ENCODE results near the gene JARID2.

Gene JARID2

DNA sequence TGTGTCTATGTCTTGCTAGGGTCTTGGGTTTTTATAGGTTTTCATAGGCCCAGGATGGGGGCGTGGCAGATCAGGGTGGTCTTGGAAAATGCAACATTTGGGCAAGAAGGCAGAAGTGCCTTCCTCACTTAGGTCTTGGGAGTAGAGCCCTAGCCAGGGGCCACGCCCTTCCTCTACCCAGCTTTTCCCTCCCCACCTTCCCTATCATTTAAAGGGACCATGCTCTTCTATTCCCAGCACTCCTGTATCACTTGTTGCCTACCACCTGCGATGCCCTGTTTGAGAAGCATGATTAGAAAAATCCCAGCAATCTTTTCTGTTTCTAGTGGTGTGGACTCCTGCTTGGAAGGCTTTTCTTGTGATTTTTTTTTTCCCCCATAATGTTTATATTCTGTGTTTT is 190.6 kb downstream of the JARID2 start:
- H3K4me1 ChIP-seq (ENCODE audit: insufficient read depth, low read length): peaks cover 24% of the 10 kb centered on the region
- no peaks in the 10 kb centered on the region for H3K27me3 ChIP-seq (ENCODE audit: control insufficient read depth in 1 of 2, insufficient read depth in 2 of 2, low read length in 2 of 2)
- no peak overlapping the region for H3K4me3 ChIP-seq (ENCODE audit: low read depth in 1 of 2, low read length in 2 of 2)
- no peaks in the 10 kb centered on the region for H3K36me3 ChIP-seq (ENCODE audit: insufficient read depth, low read length)
- H3K9ac ChIP-seq (ENCODE audit: low read length): no peak overlapping the region
- no peak overlapping the region for H3K27ac ChIP-seq (ENCODE audit: low read depth, low read length)
- no peaks in the 10 kb centered on the region for H3K9me3 ChIP-seq (ENCODE audit: low read length)

DNA sequence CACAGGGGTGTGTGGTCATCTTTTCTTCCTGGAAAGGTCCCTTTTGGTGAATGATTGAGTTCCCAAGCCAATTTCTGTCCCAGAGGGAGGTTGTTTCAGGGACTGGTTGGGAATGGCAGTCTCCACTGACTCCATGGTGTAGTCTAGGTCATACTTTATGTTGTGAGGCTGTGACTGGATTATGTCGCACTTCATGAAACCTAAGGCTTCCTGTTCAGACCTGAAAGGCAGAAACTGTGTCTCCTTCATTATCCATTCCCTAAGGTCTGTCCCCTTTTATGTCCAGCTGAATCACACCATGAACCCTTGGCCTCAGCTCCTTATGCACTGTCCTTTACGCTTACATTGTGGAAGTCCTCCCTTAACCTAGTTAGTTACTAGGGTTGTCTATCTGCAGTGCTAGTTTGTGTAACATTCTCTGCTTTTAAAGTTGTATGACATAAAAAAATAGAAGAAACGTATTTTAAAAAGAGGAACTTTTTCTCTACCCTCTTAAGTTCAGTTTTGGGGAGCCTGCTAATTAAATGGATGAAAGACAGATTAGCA is 191.3 kb downstream of the JARID2 start:
- Histone ChIP-seq H3K4me3 (ENCODE audit: low read depth in 1 of 2, low read length in 2 of 2) (no peak overlapping the region), H3K4me1 (ENCODE audit: insufficient read depth, low read length) (peaks cover 20% of the 10 kb centered on the region), H3K36me3 (ENCODE audit: insufficient read depth, low read length) (no peaks in the 10 kb centered on the region), H3K27ac (ENCODE audit: low read depth, low read length) (no peak overlapping the region), H3K27me3 (ENCODE audit: control insufficient read depth in 1 of 2, insufficient read depth in 2 of 2, low read length in 2 of 2) (no peaks in the 10 kb centered on the region), H3K9me3 (ENCODE audit: low read length) (no peaks in the 10 kb centered on the region), H3K9ac (ENCODE audit: low read length) (no peak overlapping the region)

DNA sequence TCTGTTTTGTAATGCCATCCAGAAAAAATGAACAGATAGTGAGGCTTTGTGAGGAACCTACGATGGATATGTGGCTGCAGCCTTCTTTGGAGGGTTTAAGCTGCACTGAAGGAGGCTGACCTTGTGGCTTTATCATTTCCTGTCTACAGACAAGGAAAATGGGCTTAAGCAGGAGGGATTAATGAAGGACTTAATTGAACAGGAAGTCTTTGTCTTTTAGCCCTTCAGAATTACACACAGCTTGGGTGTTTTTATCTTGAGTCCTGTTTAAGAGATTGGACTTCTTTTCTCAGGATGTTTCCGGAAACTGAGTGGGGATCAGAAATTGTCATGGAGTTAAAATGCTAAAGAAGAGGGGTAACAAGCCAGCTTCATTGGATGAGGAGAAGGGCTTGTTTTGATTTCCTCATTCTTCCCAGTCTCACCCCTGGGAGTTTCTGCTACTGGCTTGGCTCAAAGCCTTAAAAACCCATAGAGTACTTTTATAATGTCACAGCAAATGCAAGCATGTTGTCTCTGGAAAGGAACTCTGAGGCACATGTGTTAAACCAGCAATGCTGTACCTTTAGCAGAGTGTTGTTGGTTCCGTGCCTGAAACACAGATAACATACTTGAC is 193.6 kb downstream of the JARID2 start:
- Histone ChIP-seq H3K27ac (ENCODE audit: low read depth, low read length) (no peak overlapping the region), H3K9me3 (ENCODE audit: low read length) (no peaks in the 10 kb centered on the region), H3K4me1 (ENCODE audit: insufficient read depth, low read length) (peaks cover 20% of the 10 kb centered on the region), H3K9ac (ENCODE audit: low read length) (no peak overlapping the region), H3K4me3 (ENCODE audit: low read depth in 1 of 2, low read length in 2 of 2) (no peak overlapping the region), H3K36me3 (ENCODE audit: insufficient read depth, low read length) (no peaks in the 10 kb centered on the region), H3K27me3 (ENCODE audit: control insufficient read depth in 1 of 2, insufficient read depth in 2 of 2, low read length in 2 of 2) (no peaks in the 10 kb centered on the region)

DNA sequence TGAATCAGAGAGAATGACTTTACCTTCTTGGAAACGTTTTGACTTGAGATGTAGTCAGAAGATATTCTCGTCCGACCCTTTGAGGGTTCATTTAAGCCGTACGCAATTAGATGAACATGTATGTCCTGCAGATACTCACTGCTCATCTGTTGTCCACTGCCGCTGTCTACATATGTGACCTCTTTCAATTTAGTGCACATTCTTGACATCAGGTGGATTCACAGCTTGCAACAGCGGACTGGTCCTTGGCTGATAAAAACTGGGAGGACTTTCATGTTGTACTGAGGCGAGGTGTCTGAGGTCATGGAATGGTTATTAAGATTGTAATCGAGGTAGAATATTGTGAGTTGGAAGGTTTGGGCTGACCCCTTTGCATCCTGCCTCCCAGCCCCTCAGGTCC is 194.2 kb downstream of the JARID2 start:
- peaks cover 20% of the 10 kb centered on the region for H3K4me1 ChIP-seq (ENCODE audit: insufficient read depth, low read length)
- H3K4me3 ChIP-seq (ENCODE audit: low read depth in 1 of 2, low read length in 2 of 2): no peak overlapping the region
- H3K27ac ChIP-seq (ENCODE audit: low read depth, low read length): no peak overlapping the region

DNA sequence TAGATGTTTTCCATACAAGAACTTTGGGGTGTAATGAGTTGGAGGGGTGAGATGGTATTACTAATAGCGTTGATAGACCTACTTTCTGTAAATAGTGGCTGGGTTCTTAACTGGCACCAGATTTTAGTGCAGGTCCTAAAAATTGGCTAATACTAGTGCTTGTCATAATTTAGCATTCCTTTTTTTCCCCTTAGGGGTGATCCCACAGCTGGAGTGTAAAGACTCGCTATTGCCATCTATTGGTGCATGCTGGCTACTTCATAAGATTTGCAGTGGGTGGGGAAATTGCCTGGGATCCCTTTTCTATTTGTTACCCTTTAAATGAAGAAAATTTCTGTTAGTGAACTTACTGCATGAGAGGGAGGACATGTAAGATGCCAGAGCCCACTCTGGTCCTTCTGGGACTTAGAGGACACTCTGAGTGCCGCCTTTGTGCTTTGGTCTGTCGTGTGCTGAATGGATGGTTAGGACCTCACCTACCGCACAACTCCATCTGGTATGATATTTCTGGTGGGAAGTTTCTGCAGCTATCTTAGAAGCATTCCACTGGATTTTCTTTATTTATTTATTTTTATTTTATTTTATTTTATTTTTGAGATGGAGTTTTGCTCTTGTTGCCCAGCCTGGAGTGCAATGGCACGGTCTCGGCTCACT is 195.5 kb downstream of the JARID2 start:
- H3K9me3 ChIP-seq (ENCODE audit: low read length): no peaks in the 10 kb centered on the region
- no peak overlapping the region for H3K9ac ChIP-seq (ENCODE audit: low read length)
- peaks cover 15% of the 10 kb centered on the region for H3K4me1 ChIP-seq (ENCODE audit: insufficient read depth, low read length)
- no peak overlapping the region for H3K4me3 ChIP-seq (ENCODE audit: low read depth in 1 of 2, low read length in 2 of 2)
- H3K27ac ChIP-seq (ENCODE audit: low read depth, low read length): no peak overlapping the region
- no peaks in the 10 kb centered on the region for H3K36me3 ChIP-seq (ENCODE audit: insufficient read depth, low read length)
- no peaks in the 10 kb centered on the region for H3K27me3 ChIP-seq (ENCODE audit: control insufficient read depth in 1 of 2, insufficient read depth in 2 of 2, low read length in 2 of 2)

More for the DNA sequence above, 194.2 kb downstream of the JARID2 start:
- Histone ChIP-seq H3K27me3 (ENCODE audit: control insufficient read depth in 1 of 2, insufficient read depth in 2 of 2, low read length in 2 of 2) (no peaks in the 10 kb centered on the region), H3K36me3 (ENCODE audit: insufficient read depth, low read length) (no peaks in the 10 kb centered on the region), H3K9me3 (ENCODE audit: low read length) (no peaks in the 10 kb centered on the region), H3K9ac (ENCODE audit: low read length) (no peak overlapping the region)

DNA sequence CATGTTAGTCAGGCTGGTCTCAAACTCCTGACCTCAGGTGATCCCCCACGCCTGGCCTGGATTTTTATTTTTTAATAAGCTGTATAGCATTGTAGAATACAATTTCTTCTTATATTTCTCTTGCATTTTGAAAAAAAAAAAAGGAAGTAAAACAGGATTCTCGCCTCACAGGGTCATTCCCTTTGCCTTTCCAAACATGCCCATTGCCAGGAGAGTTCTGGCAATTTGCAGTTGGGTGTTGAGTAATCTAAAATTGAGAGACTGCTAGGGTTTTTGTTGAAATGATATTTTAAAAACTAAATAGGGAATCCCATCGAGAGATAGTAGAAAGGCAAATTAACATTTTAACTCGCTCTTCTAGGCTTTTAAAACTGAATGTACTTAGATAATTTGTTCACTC is 196.1 kb downstream of the JARID2 start:
- Histone ChIP-seq H3K9ac (ENCODE audit: low read length) (no peak overlapping the region), H3K4me1 (ENCODE audit: insufficient read depth, low read length) (peaks cover 15% of the 10 kb centered on the region), H3K4me3 (ENCODE audit: low read depth in 1 of 2, low read length in 2 of 2) (no peak overlapping the region), H3K9me3 (ENCODE audit: low read length) (no peaks in the 10 kb centered on the region), H3K36me3 (ENCODE audit: insufficient read depth, low read length) (no peaks in the 10 kb centered on the region), H3K27me3 (ENCODE audit: control insufficient read depth in 1 of 2, insufficient read depth in 2 of 2, low read length in 2 of 2) (no peaks in the 10 kb centered on the region), H3K27ac (ENCODE audit: low read depth, low read length) (no peak overlapping the region)

DNA sequence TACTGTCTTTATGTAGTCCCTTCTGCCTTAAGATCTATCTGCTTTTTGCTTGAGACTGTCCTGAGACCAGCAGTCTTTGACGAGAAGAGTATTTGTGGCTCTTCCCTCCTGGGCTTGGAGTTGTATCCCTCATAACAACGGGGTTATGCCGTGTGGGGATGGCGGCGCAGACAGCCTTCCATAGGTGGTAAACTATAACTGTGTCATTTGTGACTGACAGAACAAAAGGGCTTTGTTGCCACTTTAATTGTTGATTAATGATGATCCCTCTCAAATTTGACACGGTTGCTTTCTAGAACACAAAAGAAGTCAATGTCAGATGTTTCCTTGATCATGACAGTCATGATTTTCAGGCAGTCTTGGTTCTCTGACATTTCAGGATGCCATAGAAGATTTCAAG is 196.6 kb downstream of the JARID2 start:
- no peak overlapping the region for H3K27ac ChIP-seq (ENCODE audit: low read depth, low read length)
- no peak overlapping the region for H3K9ac ChIP-seq (ENCODE audit: low read length)
- H3K27me3 ChIP-seq (ENCODE audit: control insufficient read depth in 1 of 2, insufficient read depth in 2 of 2, low read length in 2 of 2): no peaks in the 10 kb centered on the region
- no peaks in the 10 kb centered on the region for H3K9me3 ChIP-seq (ENCODE audit: low read length)
- no peak overlapping the region for H3K4me3 ChIP-seq (ENCODE audit: low read depth in 1 of 2, low read length in 2 of 2)
- peaks cover 15% of the 10 kb centered on the region for H3K4me1 ChIP-seq (ENCODE audit: insufficient read depth, low read length)
- no peaks in the 10 kb centered on the region for H3K36me3 ChIP-seq (ENCODE audit: insufficient read depth, low read length)

DNA sequence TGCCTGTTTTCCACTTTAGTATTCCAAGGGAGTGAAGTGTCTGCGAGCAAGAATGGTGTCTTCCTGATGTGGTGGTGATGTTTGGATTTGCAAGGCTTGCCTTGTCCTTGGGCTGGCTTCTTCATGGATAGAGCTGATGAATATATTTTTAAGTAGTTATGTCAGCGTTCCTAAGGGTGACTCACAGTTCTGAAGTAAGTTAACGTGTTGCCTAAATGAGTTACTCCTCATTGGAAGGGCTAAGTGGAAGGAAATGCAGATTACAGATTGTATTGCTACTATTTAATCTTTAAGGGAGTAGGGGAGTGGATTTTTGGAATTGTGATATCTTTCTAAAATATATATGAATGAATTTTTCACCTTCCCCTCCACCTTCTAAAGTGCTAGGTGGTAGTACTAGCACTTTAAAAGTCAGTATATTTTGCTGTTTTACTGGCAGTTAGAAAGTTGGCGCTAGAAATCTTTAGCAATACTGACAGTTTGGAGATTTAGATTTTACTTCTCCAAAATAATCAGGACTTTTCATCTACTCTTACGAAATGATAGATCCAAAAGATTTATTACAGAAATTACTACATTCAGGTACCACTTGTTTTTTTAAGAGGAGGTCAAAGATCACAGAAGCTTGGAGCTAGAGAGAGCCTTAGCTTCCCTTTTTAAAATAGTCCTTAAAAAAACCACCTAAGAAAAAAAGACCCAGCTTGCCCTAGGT is 197.4 kb downstream of the JARID2 start:
- H3K27ac ChIP-seq (ENCODE audit: low read depth, low read length): no peak overlapping the region
- no peak overlapping the region for H3K9ac ChIP-seq (ENCODE audit: low read length)
- H3K9me3 ChIP-seq (ENCODE audit: low read length): no peaks in the 10 kb centered on the region
- H3K36me3 ChIP-seq (ENCODE audit: insufficient read depth, low read length): no peaks in the 10 kb centered on the region
- H3K4me3 ChIP-seq (ENCODE audit: low read depth in 1 of 2, low read length in 2 of 2): no peak overlapping the region
- no peaks in the 10 kb centered on the region for H3K27me3 ChIP-seq (ENCODE audit: control insufficient read depth in 1 of 2, insufficient read depth in 2 of 2, low read length in 2 of 2)
- peaks cover 21% of the 10 kb centered on the region for H3K4me1 ChIP-seq (ENCODE audit: insufficient read depth, low read length)

DNA sequence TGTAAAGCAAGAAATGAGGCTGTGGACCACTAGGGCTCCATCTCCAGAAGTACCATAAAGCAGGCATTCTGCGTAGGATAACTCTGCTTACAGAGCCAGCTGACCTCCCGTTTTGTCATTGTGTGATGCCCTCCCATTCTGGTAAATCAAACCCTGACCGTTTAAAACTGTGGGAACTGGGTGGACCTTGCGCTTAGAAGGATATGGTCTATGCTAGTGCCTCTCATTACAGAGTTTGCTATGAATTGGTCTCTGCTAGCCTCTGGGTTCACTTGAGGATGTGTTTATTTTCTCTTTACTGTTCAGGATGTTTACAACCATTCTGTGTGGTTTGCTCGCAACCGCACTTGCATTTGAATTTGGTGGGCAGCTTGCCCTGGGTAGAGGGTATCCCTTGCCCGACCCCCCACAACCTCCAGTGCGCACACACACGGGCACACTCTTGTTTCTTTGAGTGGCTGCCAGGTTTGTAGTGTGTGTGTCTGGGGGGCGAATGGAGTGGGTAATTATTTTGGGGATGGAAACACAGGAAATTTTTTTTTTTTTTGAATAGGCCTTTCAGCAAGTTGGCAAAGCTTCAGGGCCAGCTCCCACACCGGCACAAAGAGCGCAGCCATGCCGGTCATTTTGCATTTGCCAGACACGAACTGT is 198.3 kb downstream of the JARID2 start:
- no peak overlapping the region for H3K4me3 ChIP-seq (ENCODE audit: low read depth in 1 of 2, low read length in 2 of 2)
- H3K9me3 ChIP-seq (ENCODE audit: low read length): no peaks in the 10 kb centered on the region
- H3K27ac ChIP-seq (ENCODE audit: low read depth, low read length): no peak overlapping the region
- H3K36me3 ChIP-seq (ENCODE audit: insufficient read depth, low read length): no peaks in the 10 kb centered on the region
- H3K4me1 ChIP-seq (ENCODE audit: insufficient read depth, low read length): peaks cover 21% of the 10 kb centered on the region
- H3K9ac ChIP-seq (ENCODE audit: low read length): no peak overlapping the region
- H3K27me3 ChIP-seq (ENCODE audit: control insufficient read depth in 1 of 2, insufficient read depth in 2 of 2, low read length in 2 of 2): no peaks in the 10 kb centered on the region

DNA sequence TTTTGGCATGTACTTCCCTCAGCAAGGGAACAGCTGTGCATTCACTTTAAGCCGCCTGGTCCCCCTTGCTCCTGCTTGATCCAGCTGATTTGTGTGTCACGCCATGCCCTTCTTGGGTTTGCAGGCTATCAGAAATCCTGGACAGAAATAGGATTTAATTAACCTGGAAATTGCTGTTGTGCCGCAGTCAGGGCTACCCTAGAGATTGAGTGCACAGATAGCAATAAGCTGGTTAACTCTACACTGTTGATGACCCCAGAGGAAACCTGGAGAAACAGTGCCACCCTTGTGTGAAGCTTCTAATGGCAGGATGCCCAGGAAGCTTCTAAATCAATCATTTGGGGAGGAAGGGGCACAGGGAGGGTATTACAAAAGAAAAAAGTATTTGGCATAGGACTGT is 199.0 kb downstream of the JARID2 start:
- Histone ChIP-seq H3K36me3 (ENCODE audit: insufficient read depth, low read length) (no peaks in the 10 kb centered on the region), H3K27ac (ENCODE audit: low read depth, low read length) (no peak overlapping the region), H3K27me3 (ENCODE audit: control insufficient read depth in 1 of 2, insufficient read depth in 2 of 2, low read length in 2 of 2) (no peaks in the 10 kb centered on the region), H3K4me3 (ENCODE audit: low read depth in 1 of 2, low read length in 2 of 2) (no peak overlapping the region), H3K9ac (ENCODE audit: low read length) (no peak overlapping the region), H3K4me1 (ENCODE audit: insufficient read depth, low read length) (peaks cover 21% of the 10 kb centered on the region), H3K9me3 (ENCODE audit: low read length) (no peaks in the 10 kb centered on the region)

DNA sequence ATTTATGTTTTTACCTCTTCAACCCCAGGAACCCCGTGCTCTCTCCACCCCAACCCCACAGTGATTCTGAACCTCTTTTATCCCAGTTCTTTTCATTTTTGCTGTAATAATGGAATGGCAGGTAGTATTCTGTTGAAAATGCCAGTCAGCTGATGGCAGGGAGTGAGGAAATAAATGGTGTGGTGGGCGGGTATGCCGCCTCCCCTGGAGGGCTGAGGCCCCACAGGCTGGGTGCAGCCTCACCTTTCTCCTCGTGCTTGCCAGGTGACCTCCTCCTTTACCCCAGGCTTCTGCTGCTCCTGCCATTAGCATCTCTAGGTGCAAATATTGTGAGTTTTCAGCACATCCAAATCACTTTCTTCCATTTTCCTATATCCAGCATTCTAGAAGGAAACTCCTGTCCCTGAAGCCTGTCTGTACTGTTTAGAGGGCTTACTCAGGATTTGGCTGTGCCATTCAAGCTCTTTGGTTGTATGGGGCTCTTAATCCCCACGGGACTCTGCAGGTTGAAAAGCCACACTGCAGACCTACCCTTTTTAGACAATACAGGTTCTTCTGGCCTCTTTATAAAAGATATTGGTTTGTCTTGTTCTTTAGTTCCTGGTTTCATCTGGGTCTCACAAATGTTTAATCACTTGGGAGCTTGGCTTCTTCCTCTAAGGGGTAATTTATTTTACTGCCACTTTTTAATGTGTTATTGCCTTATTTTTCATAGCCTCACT is 201.8 kb downstream of the JARID2 start:
- Histone ChIP-seq H3K27ac (ENCODE audit: low read depth, low read length) (no peak overlapping the region), H3K4me1 (ENCODE audit: insufficient read depth, low read length) (peaks cover 21% of the 10 kb centered on the region), H3K9me3 (ENCODE audit: low read length) (no peaks in the 10 kb centered on the region)

More for the DNA sequence above, 201.8 kb downstream of the JARID2 start:
- Histone ChIP-seq H3K9ac (ENCODE audit: low read length) (no peak overlapping the region), H3K36me3 (ENCODE audit: insufficient read depth, low read length) (no peaks in the 10 kb centered on the region), H3K27me3 (ENCODE audit: control insufficient read depth in 1 of 2, insufficient read depth in 2 of 2, low read length in 2 of 2) (no peaks in the 10 kb centered on the region), H3K4me3 (ENCODE audit: low read depth in 1 of 2, low read length in 2 of 2) (no peak overlapping the region)
